ENCODE results near the gene SLIT3. TPM values are rescaled to one million over a fixed set of nuclear protein-coding genes. Genes with fewer than 3 reads are reported as not detected.

The SLIT3 gene
- total RNA-seq, 1 experiment from 2014 or later = 0.92 TPM

GRCh38 chr5:169065400-169065799 lies 235.5 kb downstream of the SLIT3 start:
- no peak for TF ChIP-seq CTCF (conservative IDR thresholded peaks at IDR 0.05)
- no peak overlapping the region for H2BK20ac ChIP-seq (ENCODE audit: low read depth, low read length, poor library complexity, severe bottlenecking)
- H3K9me3 Mint-ChIP-seq = no peaks in the 10 kb centered on the region
- no peaks in the 10 kb centered on the region for H3K23me2 ChIP-seq (ENCODE audit: insufficient read length, low read depth, low read length, poor library complexity, severe bottlenecking)
- H3K23ac ChIP-seq (ENCODE audit: insufficient read length, low read depth, low read length) = no peak overlapping the region
- no peak overlapping the region for H2BK12ac ChIP-seq (ENCODE audit: insufficient read length, low read depth, low read length)
- H3K4me2 ChIP-seq (ENCODE audit: insufficient read depth, insufficient read length, low read length) = no peak overlapping the region
- no peak overlapping the region for H2AK5ac ChIP-seq (ENCODE audit: insufficient read length, low read length)
- no peak overlapping the region for H3T11ph ChIP-seq (ENCODE audit: low read length)
- H3K4ac ChIP-seq (ENCODE audit: low read depth, low read length) = no peak overlapping the region
- H2BK120ac ChIP-seq (ENCODE audit: low read depth, low read length, poor library complexity, severe bottlenecking) = no peak overlapping the region
- peaks cover 52 to 59% of the 10 kb centered on the region in 2 experiments for H3K4me1 Mint-ChIP-seq
- H2AFZ ChIP-seq (ENCODE audit: low read length) = no peak overlapping the region
- peaks cover 17% of the 10 kb centered on the region for H3K27me3 Mint-ChIP-seq (ENCODE audit: low read depth)
- H4K91ac ChIP-seq (ENCODE audit: insufficient read length, low read depth, low read length) = no peak overlapping the region
- H4K20me1 ChIP-seq (ENCODE audit: control insufficient read depth, insufficient read depth, insufficient read length) = no peaks in the 10 kb centered on the region
- H4K5ac ChIP-seq (ENCODE audit: insufficient read length, low read depth, low read length) = no peak overlapping the region
- H3K18ac ChIP-seq (ENCODE audit: insufficient read length, low read depth, low read length) = no peak overlapping the region
- H3K14ac ChIP-seq (ENCODE audit: insufficient read depth, low read length) = no peak overlapping the region
- H3K4me3 Mint-ChIP-seq = no peak overlapping the region
- no peak overlapping the region for H2BK5ac ChIP-seq (ENCODE audit: insufficient read length, low read length)
- H3K79me1 ChIP-seq (ENCODE audit: insufficient read depth, low read depth, low read length, poor library complexity, severe bottlenecking) = no peaks in the 10 kb centered on the region
- no peaks in the 10 kb centered on the region for H3K79me2 ChIP-seq (ENCODE audit: insufficient read depth, low read length)
- no peak overlapping the region for H2BK15ac ChIP-seq (ENCODE audit: low read depth, low read length)
- no CpG with 5 or more reads among the region's 5 CpGs for WGBS (ENCODE audit: extremely low coverage, insufficient read length, low lambda C conversion rate)
- H3K56ac ChIP-seq (ENCODE audit: insufficient read length, low read depth, low read length) = no peak overlapping the region
- no peaks in the 10 kb centered on the region for H3K9me3 ChIP-seq (ENCODE audit: control insufficient read depth, low read depth, low read length)
- H3K27ac ChIP-seq (ENCODE audit: insufficient read length, low read depth, low read length) = no peak overlapping the region
- no peaks in the 10 kb centered on the region; the same call in 1 of the 2 replicates for H3K27me3 ChIP-seq (ENCODE audit: insufficient read depth, low read length)
- no peak overlapping the region for H4K8ac ChIP-seq (replicated peaks; ENCODE audit: insufficient read length, low read depth, low read length)
- H3K27ac Mint-ChIP-seq = no peak overlapping the region
- no peak for DNase-seq
- H3K4me1 ChIP-seq (ENCODE audit: insufficient read depth, low read length) = peaks cover 20% of the 10 kb centered on the region
- H3K36me3 Mint-ChIP-seq (ENCODE audit: insufficient read depth in 1 of 3, low read depth in 3 of 3) = no peaks in the 10 kb centered on the region
- H3K9ac ChIP-seq (ENCODE audit: extremely low read depth, insufficient read length, low read length) = no peak overlapping the region
